ENCODE results near the gene ZNF664. TPM values are rescaled to one million over a fixed set of nuclear protein-coding genes. Genes with fewer than 3 reads are reported as not detected.

The ZNF664 gene
- total and polyA plus RNA-seq, 2 of the 8 experiments (the other 6 are each of a cell fraction or from before 2014, with no cell fraction given) = 22.8 to 51.4 TPM

DNA sequence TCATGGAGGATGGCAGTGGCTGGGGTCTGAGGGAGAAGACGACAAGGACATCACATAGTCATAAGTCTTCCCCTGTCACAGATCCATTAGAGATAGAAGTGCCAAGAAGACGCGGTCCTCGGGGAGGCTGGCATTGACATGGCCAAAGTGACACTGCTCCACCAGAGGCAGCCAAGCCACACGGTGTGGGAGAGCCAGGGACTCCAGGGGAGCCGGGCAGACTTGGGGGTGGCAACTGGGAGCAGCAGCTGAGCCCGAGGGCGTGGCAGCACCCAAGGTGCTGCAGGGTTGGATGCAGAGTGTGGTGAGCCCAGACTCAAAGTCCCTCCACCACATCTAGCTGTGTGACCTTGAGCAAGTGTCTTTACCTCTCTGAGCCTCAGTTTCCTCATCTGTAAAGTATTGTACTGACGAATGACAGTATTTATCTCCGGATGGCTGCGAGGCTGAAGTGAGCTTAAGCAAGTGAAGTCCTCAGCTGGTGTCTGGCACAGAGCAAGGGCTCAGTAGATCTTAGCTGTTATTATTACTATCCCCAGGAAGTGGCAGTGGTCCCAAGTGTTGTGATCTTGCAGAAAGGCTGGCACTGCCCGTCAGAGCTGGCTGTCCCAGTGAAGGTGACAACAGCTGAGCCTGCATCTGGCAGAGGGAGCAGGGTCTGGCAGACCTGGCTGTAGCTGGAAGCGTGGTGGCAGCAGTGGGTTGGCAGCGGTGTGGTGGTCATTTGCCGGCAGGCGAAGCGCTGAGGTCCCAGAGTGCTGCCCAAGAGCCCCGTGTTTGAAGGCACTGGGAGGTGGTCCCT is 54.9 kb downstream of the ZNF664 start:
- Histone ChIP-seq H2AFZ (ENCODE audit: low read length) (no peak overlapping the region), H4K20me1 (replicated peaks in 1 of 2; ENCODE audit: control insufficient read depth in 1 of 2, insufficient read depth in 2 of 2, low read length in 2 of 2) (no peaks in the 10 kb centered on the region), H4K8ac (ENCODE audit: extremely low read depth, insufficient read depth, low read length) (no peak overlapping the region), H4K5ac (ENCODE audit: insufficient read length, low read depth, low read length) (no peak overlapping the region), H3K79me1 (ENCODE audit: low read depth, low read length) (no peaks in the 10 kb centered on the region), H4K91ac (replicated peaks; ENCODE audit: insufficient read length, low read length) (no peak overlapping the region), H3K4me1 (replicated peaks in 1 of 4; ENCODE audit: control insufficient read depth in 3 of 4, insufficient read depth in 4 of 4, low read length in 3 of 4) (peaks cover 0 to 2% (median 0%) of the 10 kb centered on the region in 4 experiments; a peak in 3 of 7 replicates), H3K9ac (replicated peaks in 1 of 4; ENCODE audit: extremely low read depth in 1 of 4, low read depth in 3 of 4, low read length in 3 of 4) (no peak overlapping the region; a peak in 2 of 7 replicates), H3K18ac (ENCODE audit: extremely low read depth, low read length) (no peak overlapping the region), H2BK120ac (replicated peaks; ENCODE audit: low read depth, low read length) (no peak overlapping the region), H3K27ac (ENCODE audit: low read depth, low read length) (no peak overlapping the region), H3K4me2 (ENCODE audit: insufficient read depth in 1 of 2, low read depth in 2 of 2, low read length in 2 of 2) (no peak overlapping the region), H3K4ac (replicated peaks; ENCODE audit: insufficient read length, low read depth, low read length) (no peak overlapping the region), H3K79me2 (ENCODE audit: control insufficient read depth in 1 of 2, insufficient read depth in 2 of 2, low read length in 2 of 2) (no peaks in the 10 kb centered on the region), H3K27me3 (replicated peaks in 1 of 4; ENCODE audit: control insufficient read depth in 3 of 4, extremely low read depth in 1 of 4, insufficient read depth in 3 of 4, low read length in 3 of 4) (no peaks in the 10 kb centered on the region; a peak in 1 of 7 replicates), H2BK12ac (ENCODE audit: low read depth, low read length) (no peak overlapping the region), H3K36me3 (ENCODE audit: control insufficient read depth in 2 of 4, insufficient read depth in 4 of 4, low read length in 3 of 4) (no peaks in the 10 kb centered on the region), H2BK15ac (ENCODE audit: low read length) (0 out of 2 replicates have a peak overlapping the region, but pooled peaks have one; percentile 46), H3K23me2 (ENCODE audit: low read depth, low read length) (no peaks in the 10 kb centered on the region), H2BK5ac (ENCODE audit: low read depth, low read length) (no peak overlapping the region), H3K14ac (ENCODE audit: insufficient read length) (no peak overlapping the region), H3K9me3 (ENCODE audit: insufficient read depth in 2 of 2, low read depth in 1 of 2, low read length in 1 of 2) (no peaks in the 10 kb centered on the region), H2AK5ac (ENCODE audit: low read depth, low read length) (no peak overlapping the region), H3K56ac (replicated peaks; ENCODE audit: insufficient read length, low read depth, low read length) (no peak overlapping the region), H3K4me3 (ENCODE audit: extremely low read depth in 1 of 4, insufficient read depth in 2 of 4, low read depth in 3 of 4, low read length in 4 of 4) (no peak overlapping the region), H3K23ac (ENCODE audit: insufficient read length) (no peak overlapping the region), H2BK20ac (ENCODE audit: low read length) (no peak overlapping the region)
- FAIRE-seq (no peak), DNase-seq (ENCODE audit: low read depth in 1 of 2, low spot score in 2 of 2) (no peak)
- ChIA-PET CTCF (ENCODE audit: partially characterized antibody) (interaction anchor here (1.0 to 1.3 kb wide), 5 partner anchors 9 to 294 kb away, joined by 3 to 5 read pairs (median 3); no protein-coding TSS in a partner anchor), POLR2A (ENCODE audit: partially characterized antibody) (no interaction called here)
- TF ChIP-seq SIX5 (IDR thresholded peaks at IDR 0.05; ENCODE audit: low read depth, low read length) (no peak), YY1 (IDR thresholded peaks at IDR 0.05; ENCODE audit: low read depth, low read length) (no peak), SUZ12 (IDR thresholded peaks at IDR 0.05; ENCODE audit: low read length) (no peak), BCL11A (IDR thresholded peaks at IDR 0.05; ENCODE audit: low read depth in 2 of 2, low read length in 2 of 2) (no peak), KDM1A (IDR thresholded peaks at IDR 0.05; ENCODE audit: borderline replicate concordance, low read length) (no peak), TBP (IDR thresholded peaks at IDR 0.05; ENCODE audit: low read depth, low read length) (no peak), EZH2 (IDR thresholded peaks at IDR 0.05; ENCODE audit: low read depth, low read length, severe bottlenecking) (no peak), NANOG (IDR thresholded peaks at IDR 0.05; ENCODE audit: insufficient read depth, low read depth, low read length, poor library complexity, severe bottlenecking) (no peak), CEBPB (IDR thresholded peaks at IDR 0.05; ENCODE audit: low read depth, low read length) (no peak), SP4 (IDR thresholded peaks at IDR 0.05; ENCODE audit: low read length) (no peak), CHD2 (IDR thresholded peaks at IDR 0.05; ENCODE audit: low read length) (no peak)
- WGBS, 2 experiments (ENCODE audit: extremely low coverage in 1 of 2, insufficient coverage in 1 of 2, insufficient read length in 1 of 2, insufficient replicate concordance in 2 of 2, low coverage in 1 of 2, low lambda C conversion rate in 2 of 2, missing lambda C conversion rate in 1 of 2) = 91% methylated on average over 18 of the region's 18 CpGs; no CpG with 5 or more reads in 1 of the 2 experiments
